Keratinocyte (primary cell): ENCODE results near the gene ANKRD1. TPM values are rescaled to one million over a fixed set of nuclear protein-coding genes. Genes with fewer than 3 reads are reported as not detected.

Experiments used
- DNase-seq: peaks from one replicate; pipeline ENCODE4 v3.0.0-alpha.2; 2011; ENCODE audit warnings: low read depth, missing footprints, low spot score
- FAIRE-seq: peaks from 2 replicates; lab custom pipeline; 2011; peaks lifted over from hg19 to GRCh38; lab: Jason Lieb, UNC
- H2AFZ ChIP-seq: 2 replicates; pipeline ENCODE4 v1.6.0; 2012; ENCODE audit warnings: low read length, control low read depth, inconsistent platforms; ENCODE audit not compliant: control insufficient read depth
- H3K27ac ChIP-seq: 2 replicates; pipeline ENCODE4 v1.5.1; 2011; ENCODE audit warnings: low read length; ENCODE audit not compliant: control insufficient read depth, insufficient read depth
- H3K27me3 ChIP-seq: 3 replicates; pipeline ENCODE4 v1.6.0; 2011; ENCODE audit warnings: low read length; ENCODE audit not compliant: control insufficient read depth, insufficient read depth; ENCODE audit errors: extremely low read depth
- H3K36me3 ChIP-seq, 2 experiments: 2 replicates in 1 of 2; 3 replicates in 1 of 2; pipeline ENCODE4 v1.5.1; 2011; ENCODE audit warnings: low read length in 2 of 2, mild to moderate bottlenecking in 1 of 2; ENCODE audit not compliant: control insufficient read depth in 2 of 2, insufficient read depth in 2 of 2; ENCODE audit errors: extremely low read depth in 1 of 2
- H3K4me1 ChIP-seq: 3 replicates; pipeline ENCODE4 v1.5.1; 2011; ENCODE audit warnings: low read length; ENCODE audit not compliant: control insufficient read depth, insufficient read depth; ENCODE audit errors: extremely low read depth
- H3K4me2 ChIP-seq: 3 replicates; pipeline ENCODE4 v1.6.0; 2011; ENCODE audit warnings: low read depth, low read length; ENCODE audit not compliant: control insufficient read depth, insufficient read depth; ENCODE audit errors: extremely low read depth
- H3K4me3 ChIP-seq, 3 experiments: fragments of 200-600 bp in 1 of 3; sonication (generic) in 1 of 3; 2 replicates in 2 of 3; 3 replicates in 1 of 3; pipeline ENCODE4 v1.5.1; 2011 to 2016; ENCODE audit warnings: low read length in 3 of 3, mild to moderate bottlenecking in 3 of 3, control low read depth in 2 of 3, inconsistent platforms in 1 of 3, low read depth in 1 of 3, mixed read lengths in 1 of 3, mixed run types in 1 of 3, moderate library complexity in 1 of 3; ENCODE audit not compliant: control insufficient read depth in 2 of 3, insufficient read depth in 2 of 3; ENCODE audit errors: extremely low read depth in 1 of 3
- H3K79me2 ChIP-seq: 2 replicates; pipeline ENCODE4 v1.6.0; 2012; ENCODE audit warnings: low read length; ENCODE audit not compliant: control insufficient read depth, insufficient read depth
- H3K9ac ChIP-seq: 3 replicates; pipeline ENCODE4 v1.6.0; 2011; ENCODE audit warnings: low read length; ENCODE audit not compliant: control insufficient read depth, insufficient read depth; ENCODE audit errors: extremely low read depth
- H3K9me1 ChIP-seq: 3 replicates; pipeline ENCODE4 v1.6.0; 2011; ENCODE audit warnings: low read length; ENCODE audit not compliant: control insufficient read depth, insufficient read depth; ENCODE audit errors: extremely low read depth
- H3K9me3 ChIP-seq: 2 replicates; pipeline ENCODE4 v1.5.1; 2012; ENCODE audit warnings: low read depth, low read length; ENCODE audit not compliant: control insufficient read depth
- H4K20me1 ChIP-seq: 3 replicates; pipeline ENCODE4 v1.6.0; 2011; ENCODE audit warnings: low read length; ENCODE audit not compliant: control insufficient read depth, insufficient read depth; ENCODE audit errors: extremely low read depth
- CTCF ChIP-seq, 3 experiments: IDR thresholded peaks in 1 of 3; conservative IDR thresholded peaks in 1 of 3; optimal IDR thresholded peaks in 1 of 3; 2 replicates in 2 of 3; 3 replicates in 1 of 3; pipeline versions ENCODE3 to v1.5.1; 2011; ENCODE audit warnings: low read length in 3 of 3, mild to moderate bottlenecking in 3 of 3, moderate library complexity in 2 of 3, control low read depth in 1 of 3, inconsistent platforms in 1 of 3; ENCODE audit not compliant: insufficient read depth in 2 of 3; ENCODE audit errors: extremely low read depth in 1 of 3
- EZH2 ChIP-seq: IDR thresholded peaks from one replicate; pipeline ENCODE4 v1.6.1; 2012; ENCODE audit warnings: inconsistent platforms, mild to moderate bottlenecking, low read length, moderate library complexity
- dilution Hi-C: fragments of 300-500 bp; cut with MboI; formaldehyde crosslinking; loops from one replicate; pipeline ENCODE4 v1.7.0; 2020; ENCODE audit warnings: low sequenced_read_pairs; ENCODE audit not compliant: extremely low pct_ligation_motif_present
- polyA plus RNA-seq, 5 experiments: library from polyadenylated mRNA; depleted of rRNA in 3 of 5; stranded (reverse) in 3 of 5; stranded (forward) in 1 of 5; unstranded in 1 of 5; fragments of >200 nt; gene quantifications; 1 replicate in 1 of 5; 2 replicates in 3 of 5; 3 replicates in 1 of 5; pipeline versions ENCODE4 v1.2.1 to v1.2.3, GENCODE V29; 2011 to 2012; ENCODE audit warnings: missing spikeins in 2 of 5, low read depth in 1 of 5, low replicate concordance in 1 of 5

The ANKRD1 gene
- polyA plus RNA-seq, 1 donor (not counting 4 experiments of a cell fraction or from before 2014, with no cell fraction given), result 0.07 TPM

- Histone ChIP-seq H3K27ac (no peak overlapping the region), H3K79me2 (peaks cover 6% of the 10 kb centered on the region), H3K4me1 (no peaks in the 10 kb centered on the region), H3K36me3 (peaks cover 5 to 7% of the 10 kb centered on the region in 2 experiments), H3K9me3 (no peaks in the 10 kb centered on the region), H3K27me3 (no peaks in the 10 kb centered on the region), H3K4me2 (no peak overlapping the region), H3K9me1 (no peaks in the 10 kb centered on the region), H4K20me1 (no peaks in the 10 kb centered on the region), H3K9ac (no peak overlapping the region), H2AFZ (no peak overlapping the region), H3K4me3 (no peak overlapping the region)
- dilution Hi-C loops, result loop anchor here (25.0 kb wide), 1 partner anchor 383 kb away; no protein-coding TSS in a partner anchor
- DNase-seq (no peak), FAIRE-seq (no peak)
- TF ChIP-seq EZH2 (no peak), CTCF (optimal IDR thresholded peaks at IDR 0.05 in 1 of 3, IDR thresholded peaks at IDR 0.05 in 1 of 3, conservative IDR thresholded peaks at IDR 0.05 in 1 of 3; ENCODE audit: extremely low read depth in 1 of 3, insufficient read depth in 2 of 3, low read length in 3 of 3) (no peak)
Measured at GRCh38 chr10:90879062-90879461, 41.8 kb downstream of the ANKRD1 start.

- Histone ChIP-seq H2AFZ (peak overlapping the region; percentile 44), H3K4me3 (peak overlapping the region; percentile 70 to 93 (median 86)), H3K36me3 (peaks cover 5% of the 10 kb centered on the region in 2 experiments), H3K4me2 (peak overlapping the region; percentile 54), H3K9me3 (no peaks in the 10 kb centered on the region), H3K9me1 (no peaks in the 10 kb centered on the region), H4K20me1 (no peaks in the 10 kb centered on the region), H3K27me3 (no peaks in the 10 kb centered on the region), H3K27ac (peak overlapping the region; percentile 84), H3K9ac (peak overlapping the region; percentile 87), H3K4me1 (peaks cover 11% of the 10 kb centered on the region), H3K79me2 (peaks cover 29% of the 10 kb centered on the region)
- DNase-seq, result no peak
- no peak for FAIRE-seq
- dilution Hi-C loops, result no loop called here
- TF ChIP-seq CTCF (optimal IDR thresholded peaks at IDR 0.05 in 1 of 3, IDR thresholded peaks at IDR 0.05 in 1 of 3, conservative IDR thresholded peaks at IDR 0.05 in 1 of 3; ENCODE audit: extremely low read depth in 1 of 3, insufficient read depth in 2 of 3, low read length in 3 of 3) (no peak), EZH2 (no peak)
Measured at GRCh38 chr10:90872648-90873020, 48.3 kb downstream of the ANKRD1 start.
